Smooth muscle cell (in vitro differentiated cells): ENCODE data around the gene CLEC10A. TPM values are rescaled to one million over a fixed set of nuclear protein-coding genes. Genes with fewer than 3 reads are reported as not detected.
"Not testable (repeated sequence)": the region's sequence is repeated elsewhere in the genome, so short reads cannot be mapped to it uniquely, and the experiment has no call there.

Source experiments
- DNase-seq: peaks from one replicate; lab custom pipeline; 2025; ENCODE audit not compliant: unreplicated experiment; lab: John Stamatoyannopoulos, UW
- H2AFZ ChIP-seq: fragments of 200-600 bp; sonication (generic); 2 replicates; pipeline ENCODE4 v1.6.0; 2016; ENCODE audit warnings: antibody characterized with exemption, low read depth, mild to moderate bottlenecking
- H3F3A ChIP-seq: fragments of 200-600 bp; sonication (generic); 2 replicates; pipeline ENCODE4 v1.6.0; 2017; ENCODE audit warnings: antibody characterized with exemption, low read depth
- H3K27ac ChIP-seq: fragments of 200-600 bp; sonication (generic); 2 replicates; pipeline ENCODE4 v1.5.1; 2016; ENCODE audit warnings: low read depth, mild to moderate bottlenecking
- H3K27me3 ChIP-seq: fragments of 200-600 bp; sonication (generic); 2 replicates; pipeline ENCODE4 v1.6.1; 2016; ENCODE audit warnings: low read depth, mild to moderate bottlenecking
- H3K36me3 ChIP-seq: fragments of 200-600 bp; sonication (generic); 2 replicates; pipeline ENCODE4 v1.5.1; 2016; ENCODE audit warnings: low read depth
- H3K4me1 ChIP-seq: fragments of 200-600 bp; sonication (generic); 2 replicates; pipeline ENCODE4 v1.5.1; 2016; ENCODE audit warnings: low read depth
- H3K4me2 ChIP-seq: fragments of 200-600 bp; sonication (generic); 2 replicates; pipeline ENCODE4 v1.6.0; 2016; ENCODE audit warnings: mild to moderate bottlenecking
- H3K4me3 ChIP-seq: fragments of 200-600 bp; sonication (generic); 2 replicates; pipeline ENCODE4 v1.5.1; 2016; ENCODE audit warnings: mild to moderate bottlenecking
- H3K79me2 ChIP-seq: fragments of 200-600 bp; sonication (generic); 2 replicates; pipeline ENCODE4 v1.6.0; 2016; ENCODE audit warnings: low read depth, mild to moderate bottlenecking
- H3K9ac ChIP-seq: fragments of 200-600 bp; sonication (generic); 2 replicates; pipeline ENCODE4 v1.6.0; 2016; ENCODE audit warnings: low read depth
- H3K9me3 ChIP-seq: fragments of 200-600 bp; sonication (generic); replicated peaks from 2 replicates; pipeline ENCODE4 v1.5.1; 2016; ENCODE audit warnings: low read depth
- H4K20me1 ChIP-seq: fragments of 200-600 bp; sonication (generic); 2 replicates; pipeline ENCODE4 v1.6.0; 2016; ENCODE audit warnings: low read depth
- WGBS: methylation state at CpG from one replicate; pipeline ENCODE4 v1.1.7; 2016; ENCODE audit warnings: low lambda C conversion rate; 5-methylcytosine and 5-hydroxymethylcytosine counted together
- polyA plus RNA-seq: library from polyadenylated mRNA; unstranded; fragments of >200 nt; fragmentation: Nextera tagmentation; extraction: Ambion mirVana; gene quantifications from 2 replicates; pipeline ENCODE4 v1.2.1, GENCODE V29; 2016
- total RNA-seq: library from RNA; depleted of rRNA; stranded (reverse); fragments of >200 nt; gene quantifications from 2 replicates; pipeline ENCODE4 v1.2.3, GENCODE V29; 2014
- TF ChIP-seq, protein P1 (sequence below): fragments of 200-600 bp; sonication (generic); IDR thresholded peaks from 2 replicates; pipeline ENCODE4 v1.5.1; 2017; ENCODE audit warnings: borderline replicate concordance, mild to moderate bottlenecking, antibody characterized with exemption; ENCODE audit not compliant: insufficient read depth, poor library complexity, severe bottlenecking

CLEC10A gene
- total and polyA plus RNA-seq, 2 experiments from 2014 or later: not detected

DNA sequence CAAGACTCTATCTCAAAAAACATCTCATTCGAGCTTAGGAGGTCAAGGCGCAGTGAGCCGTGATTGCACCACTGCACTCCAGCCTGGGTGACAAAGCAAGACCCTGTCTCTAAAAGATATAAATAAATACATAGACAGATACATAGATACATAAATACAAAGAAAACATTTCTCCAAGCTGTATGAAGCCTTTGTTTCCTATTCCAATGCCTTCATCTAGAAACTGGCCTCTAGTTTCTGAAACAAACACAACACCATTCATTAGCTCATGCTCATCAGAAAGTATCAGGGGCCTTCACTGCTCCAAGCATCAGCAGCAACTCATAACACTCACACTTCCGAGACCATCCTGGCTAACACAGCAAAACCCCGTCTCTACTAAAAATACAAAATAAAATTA, 44.9 kb upstream of the CLEC10A start:
- WGBS: 93% methylated on average over 5 of the region's 5 CpGs
- no peak for DNase-seq
- Histone ChIP-seq H3F3A (no peaks in the 10 kb centered on the region), H3K9me3 (no peaks in the 10 kb centered on the region), H4K20me1 (no peaks in the 10 kb centered on the region), H3K4me3 (no peak overlapping the region), H3K36me3 (no peaks in the 10 kb centered on the region), H3K4me2 (no peak overlapping the region), H3K27ac (no peak overlapping the region), H3K9ac (no peak overlapping the region), H3K27me3 (no peaks in the 10 kb centered on the region), H3K4me1 (no peaks in the 10 kb centered on the region), H2AFZ (no peak overlapping the region), H3K79me2 (no peaks in the 10 kb centered on the region)
- TF ChIP-seq, protein P1, sequence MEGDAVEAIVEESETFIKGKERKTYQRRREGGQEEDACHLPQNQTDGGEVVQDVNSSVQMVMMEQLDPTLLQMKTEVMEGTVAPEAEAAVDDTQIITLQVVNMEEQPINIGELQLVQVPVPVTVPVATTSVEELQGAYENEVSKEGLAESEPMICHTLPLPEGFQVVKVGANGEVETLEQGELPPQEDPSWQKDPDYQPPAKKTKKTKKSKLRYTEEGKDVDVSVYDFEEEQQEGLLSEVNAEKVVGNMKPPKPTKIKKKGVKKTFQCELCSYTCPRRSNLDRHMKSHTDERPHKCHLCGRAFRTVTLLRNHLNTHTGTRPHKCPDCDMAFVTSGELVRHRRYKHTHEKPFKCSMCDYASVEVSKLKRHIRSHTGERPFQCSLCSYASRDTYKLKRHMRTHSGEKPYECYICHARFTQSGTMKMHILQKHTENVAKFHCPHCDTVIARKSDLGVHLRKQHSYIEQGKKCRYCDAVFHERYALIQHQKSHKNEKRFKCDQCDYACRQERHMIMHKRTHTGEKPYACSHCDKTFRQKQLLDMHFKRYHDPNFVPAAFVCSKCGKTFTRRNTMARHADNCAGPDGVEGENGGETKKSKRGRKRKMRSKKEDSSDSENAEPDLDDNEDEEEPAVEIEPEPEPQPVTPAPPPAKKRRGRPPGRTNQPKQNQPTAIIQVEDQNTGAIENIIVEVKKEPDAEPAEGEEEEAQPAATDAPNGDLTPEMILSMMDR: no peak

GRCh38 chr17:7123844-7124243, 43.8 kb upstream of the CLEC10A start:
- no peaks in the 10 kb centered on the region for H4K20me1 ChIP-seq
- H3K27me3 ChIP-seq: no peaks in the 10 kb centered on the region
- DNase-seq: no peak
- no peak overlapping the region for H3K4me3 ChIP-seq
- no peak overlapping the region for H3K9ac ChIP-seq
- H3K27ac ChIP-seq: no peak overlapping the region
- no peaks in the 10 kb centered on the region for H3F3A ChIP-seq
- WGBS: 89% methylated on average over 4 of the region's 4 CpGs
- no peak overlapping the region for H2AFZ ChIP-seq
- no peaks in the 10 kb centered on the region for H3K79me2 ChIP-seq
- TF ChIP-seq, protein P1: no peak
- H3K4me1 ChIP-seq: no peaks in the 10 kb centered on the region
- no peak overlapping the region for H3K4me2 ChIP-seq
- H3K9me3 ChIP-seq: no peaks in the 10 kb centered on the region
- H3K36me3 ChIP-seq: no peaks in the 10 kb centered on the region

DNA sequence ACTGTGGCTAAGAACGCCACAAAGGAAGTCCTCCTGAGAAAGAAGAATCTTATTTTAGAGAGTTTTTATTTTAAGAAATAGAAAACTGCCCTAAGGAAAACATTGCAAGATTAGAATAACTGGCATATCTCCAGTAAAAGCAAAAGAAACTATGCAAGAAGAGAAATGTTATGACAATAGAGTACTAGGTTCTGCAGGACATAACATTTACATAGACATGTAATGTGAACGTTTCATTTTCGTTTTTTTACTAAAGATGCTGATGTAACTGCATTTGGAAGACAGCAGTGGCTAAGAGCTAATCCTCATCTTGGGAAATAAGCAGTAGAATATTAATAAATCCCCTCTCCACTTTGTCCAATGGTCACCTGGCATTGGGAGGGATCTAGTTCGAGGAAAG, 42.3 kb upstream of the CLEC10A start:
- no peak overlapping the region for H3K9ac ChIP-seq
- no peaks in the 10 kb centered on the region for H3K36me3 ChIP-seq
- H3K9me3 ChIP-seq: no peaks in the 10 kb centered on the region
- no peak overlapping the region for H3K4me2 ChIP-seq
- no peak overlapping the region for H2AFZ ChIP-seq
- H3F3A ChIP-seq: no peaks in the 10 kb centered on the region
- H3K27me3 ChIP-seq: no peaks in the 10 kb centered on the region
- 80% methylated on average over 4 of the region's 4 CpGs for WGBS
- H3K27ac ChIP-seq: no peak overlapping the region
- no peaks in the 10 kb centered on the region for H3K4me1 ChIP-seq
- H3K4me3 ChIP-seq: no peak overlapping the region
- TF ChIP-seq, protein P1: no peak
- DNase-seq: no peak
- H4K20me1 ChIP-seq: no peaks in the 10 kb centered on the region
- no peaks in the 10 kb centered on the region for H3K79me2 ChIP-seq

DNA sequence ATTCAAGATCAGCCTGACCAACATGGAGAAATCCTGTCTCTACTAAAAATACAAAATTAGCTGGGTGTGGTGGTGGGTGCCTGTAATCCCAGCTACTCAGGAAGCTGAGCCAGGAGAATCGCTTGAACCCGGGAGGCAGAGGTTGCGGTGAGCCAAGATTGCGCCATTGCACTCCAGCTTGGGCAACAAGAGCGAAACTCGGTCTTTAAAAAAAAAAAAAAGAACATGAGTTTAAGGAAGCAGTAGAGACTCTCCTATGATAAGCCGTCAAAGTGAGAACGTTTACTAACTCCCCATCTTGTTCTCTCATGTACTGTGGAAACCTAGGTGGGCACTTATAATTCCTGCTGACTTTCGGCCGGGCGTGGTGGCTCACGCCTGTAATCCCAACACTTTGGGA, 40.6 kb upstream of the CLEC10A start:
- H3K27ac ChIP-seq: not testable (repeated sequence)

More for the DNA sequence above, 40.6 kb upstream of the CLEC10A start:
- H3K79me2 ChIP-seq, DNase-seq, H3K9me3 ChIP-seq, H3K9ac ChIP-seq, H3K4me1 ChIP-seq, H4K20me1 ChIP-seq, H2AFZ ChIP-seq, H3K27me3 ChIP-seq, H3K4me3 ChIP-seq, H3F3A ChIP-seq, H3K36me3 ChIP-seq, H3K4me2 ChIP-seq: not testable (repeated sequence)
- 93% methylated on average over 12 of the region's 12 CpGs for WGBS
